Fibroblast of the aortic adventitia (primary cell): ENCODE data around the gene HSD11B2. TPM values are rescaled to one million over a fixed set of nuclear protein-coding genes. Genes with fewer than 3 reads are reported as not detected.

Experiments used
- DNase-seq: peaks from one replicate; pipeline ENCODE4 v3.0.0-alpha.2; 2010; ENCODE audit warnings: low read depth
- H3K4me3 ChIP-seq: 2 replicates; pipeline ENCODE4 v1.5.1; 2011; ENCODE audit warnings: low read depth, mild to moderate bottlenecking, control low read depth, low read length, moderate library complexity
- total RNA-seq: library from RNA; depleted of rRNA; stranded (reverse); fragments of >200 nt; gene quantifications from 2 replicates; pipeline ENCODE4 v1.2.3, GENCODE V29; 2012; ENCODE audit warnings: low replicate concordance
- TF ChIP-seq, protein P1 (sequence below): IDR thresholded peaks from 2 replicates; pipeline ENCODE4 v1.5.1; 2011; ENCODE audit warnings: mild to moderate bottlenecking, low read length, control low read depth, inconsistent platforms; ENCODE audit not compliant: insufficient read depth

The HSD11B2 gene
- total RNA-seq, 1 donor: not detected

DNA sequence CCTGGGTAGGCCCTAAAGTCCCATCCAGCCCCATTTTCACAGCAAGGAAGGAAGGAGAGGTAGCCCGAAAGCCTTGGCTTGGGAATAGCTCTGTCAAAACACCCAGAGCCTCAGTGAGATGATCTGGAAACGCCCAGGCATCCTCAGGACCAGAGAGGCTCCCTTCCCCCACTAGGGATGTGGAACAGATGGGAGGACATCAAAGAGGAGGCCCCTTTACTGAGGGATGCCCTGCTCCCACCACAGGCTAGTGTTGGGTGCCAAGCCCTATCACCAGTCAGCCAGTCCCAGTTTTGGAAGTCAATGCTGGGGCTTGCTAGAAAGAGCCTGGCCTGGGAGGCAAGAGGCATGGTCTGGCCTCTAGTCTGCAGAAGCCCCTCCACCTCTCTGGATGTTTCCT lies 42.3 kb upstream of the HSD11B2 start:
- no peak for DNase-seq
- no peak overlapping the region for H3K4me3 ChIP-seq
- TF ChIP-seq, protein P1, sequence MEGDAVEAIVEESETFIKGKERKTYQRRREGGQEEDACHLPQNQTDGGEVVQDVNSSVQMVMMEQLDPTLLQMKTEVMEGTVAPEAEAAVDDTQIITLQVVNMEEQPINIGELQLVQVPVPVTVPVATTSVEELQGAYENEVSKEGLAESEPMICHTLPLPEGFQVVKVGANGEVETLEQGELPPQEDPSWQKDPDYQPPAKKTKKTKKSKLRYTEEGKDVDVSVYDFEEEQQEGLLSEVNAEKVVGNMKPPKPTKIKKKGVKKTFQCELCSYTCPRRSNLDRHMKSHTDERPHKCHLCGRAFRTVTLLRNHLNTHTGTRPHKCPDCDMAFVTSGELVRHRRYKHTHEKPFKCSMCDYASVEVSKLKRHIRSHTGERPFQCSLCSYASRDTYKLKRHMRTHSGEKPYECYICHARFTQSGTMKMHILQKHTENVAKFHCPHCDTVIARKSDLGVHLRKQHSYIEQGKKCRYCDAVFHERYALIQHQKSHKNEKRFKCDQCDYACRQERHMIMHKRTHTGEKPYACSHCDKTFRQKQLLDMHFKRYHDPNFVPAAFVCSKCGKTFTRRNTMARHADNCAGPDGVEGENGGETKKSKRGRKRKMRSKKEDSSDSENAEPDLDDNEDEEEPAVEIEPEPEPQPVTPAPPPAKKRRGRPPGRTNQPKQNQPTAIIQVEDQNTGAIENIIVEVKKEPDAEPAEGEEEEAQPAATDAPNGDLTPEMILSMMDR: no peak

DNA sequence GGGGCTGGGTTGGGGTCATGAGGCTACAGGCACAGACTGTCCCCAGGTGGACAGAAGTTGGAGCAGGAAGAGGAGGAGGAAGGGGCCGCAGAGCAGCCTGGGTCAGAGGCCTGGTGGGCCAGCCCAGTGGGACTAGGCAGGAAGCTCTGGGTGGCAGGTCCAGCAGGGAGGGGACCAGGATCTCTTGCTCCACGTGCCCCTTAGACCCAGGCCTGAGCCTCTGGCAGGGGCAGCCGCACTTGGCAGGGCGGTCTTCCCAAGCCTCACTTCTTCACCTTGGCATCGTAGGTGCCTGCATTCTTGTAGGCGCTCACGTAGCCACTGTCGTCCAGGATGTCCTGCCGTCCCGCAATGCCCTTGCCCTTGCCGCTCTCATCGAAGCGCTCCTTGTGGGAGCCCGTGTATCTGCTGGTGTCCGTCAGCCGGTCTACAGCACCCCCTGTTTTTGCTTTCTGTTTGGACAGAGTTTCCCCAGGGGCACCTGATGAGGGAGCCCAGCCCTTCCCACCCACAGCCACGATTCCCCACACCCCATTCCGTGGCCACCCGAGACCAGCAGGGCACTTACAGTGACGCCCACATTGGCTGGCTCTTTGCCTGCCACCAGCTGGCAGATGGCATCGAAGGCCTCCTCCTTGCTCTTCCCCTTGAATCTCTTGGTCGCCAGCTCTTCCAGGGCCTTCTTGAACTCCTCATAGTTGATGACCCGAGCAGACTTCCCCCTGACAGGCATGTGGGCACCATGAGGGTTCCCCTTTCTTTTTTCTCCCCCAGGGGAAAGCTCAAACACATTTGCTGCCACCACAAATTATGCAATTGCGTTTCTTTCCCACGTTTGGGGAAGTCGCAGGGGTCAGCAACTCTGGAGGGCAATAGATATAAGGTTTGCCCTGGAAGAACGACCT lies 40.8 kb upstream of the HSD11B2 start:
- TF ChIP-seq, protein P1: no peak
- DNase-seq: no peak
- H3K4me3 ChIP-seq: no peak overlapping the region

DNA sequence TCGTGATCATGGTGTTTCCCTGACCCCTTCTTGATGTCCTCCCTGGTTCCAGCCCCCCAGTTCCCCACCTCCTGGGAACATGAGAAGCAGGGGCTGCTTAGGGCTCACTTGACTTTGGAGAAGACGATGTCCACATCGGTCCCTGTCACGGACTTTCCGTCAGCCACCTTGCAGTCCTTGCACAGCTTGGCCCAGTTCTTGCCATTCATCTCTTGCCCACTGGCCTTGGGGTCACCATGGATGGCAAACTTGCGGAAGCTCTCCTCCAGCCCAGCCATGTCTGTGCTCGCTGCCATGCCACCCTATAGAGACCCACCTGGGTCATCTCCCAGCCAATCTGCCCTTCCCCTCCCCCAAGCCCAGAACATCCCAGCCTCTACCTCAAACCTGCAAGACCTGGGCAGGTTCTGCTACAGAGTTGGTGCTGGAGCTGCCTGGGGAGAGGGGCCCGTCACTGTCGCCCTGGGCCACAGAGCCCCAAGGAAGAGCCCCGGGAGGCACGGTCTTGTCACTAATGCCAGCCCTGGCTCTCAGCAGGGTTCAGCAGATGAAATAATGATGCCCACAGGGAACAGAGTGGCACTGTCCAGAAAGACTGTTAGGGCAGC lies 40.0 kb upstream of the HSD11B2 start:
- no peak for DNase-seq
- no peak overlapping the region for H3K4me3 ChIP-seq
- TF ChIP-seq, protein P1: no peak

DNA sequence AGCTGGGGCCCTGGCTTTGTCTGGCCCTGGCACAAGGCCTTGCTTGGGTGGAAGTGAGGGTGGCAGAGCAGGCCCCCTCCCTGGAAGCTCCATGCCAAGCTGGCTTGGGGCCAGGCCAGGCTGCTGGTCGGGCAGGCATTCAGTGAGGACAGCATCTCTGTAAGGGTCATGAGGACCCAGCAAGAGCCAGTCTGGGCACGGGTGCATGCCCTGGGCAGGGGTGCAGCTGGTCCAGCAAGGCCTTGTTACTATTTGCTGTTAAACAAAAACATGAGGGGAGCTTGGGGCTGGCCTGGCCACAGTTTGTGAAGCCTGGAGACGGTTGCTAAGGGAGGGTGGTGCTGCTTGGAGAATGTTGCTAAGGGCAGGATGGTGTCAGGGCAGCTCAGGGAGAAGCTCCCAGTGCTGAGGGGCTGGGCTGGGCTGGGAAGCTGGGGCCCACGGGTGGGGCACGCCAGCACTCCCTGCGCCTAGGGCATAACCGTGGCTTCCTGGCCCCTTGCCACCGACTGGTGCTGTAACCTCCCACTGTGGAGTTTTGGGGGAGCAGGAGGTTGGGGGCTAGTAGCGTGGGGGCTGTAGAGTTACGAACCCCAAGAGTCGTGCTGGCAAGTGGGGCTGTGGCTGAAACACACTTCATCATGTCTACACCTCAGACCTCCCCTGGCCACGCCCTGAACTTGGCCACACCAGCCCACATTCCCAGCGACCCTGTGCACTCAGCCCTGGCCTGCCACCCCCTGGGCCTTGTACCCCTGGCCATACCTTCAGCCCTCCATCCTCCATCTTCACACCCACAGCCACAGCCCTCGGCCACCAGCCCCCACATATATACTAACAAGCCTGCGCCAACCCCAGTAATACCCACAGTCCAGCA lies 39.3 kb upstream of the HSD11B2 start:
- TF ChIP-seq, protein P1: no peak
- no peak for DNase-seq
- no peak overlapping the region for H3K4me3 ChIP-seq

DNA sequence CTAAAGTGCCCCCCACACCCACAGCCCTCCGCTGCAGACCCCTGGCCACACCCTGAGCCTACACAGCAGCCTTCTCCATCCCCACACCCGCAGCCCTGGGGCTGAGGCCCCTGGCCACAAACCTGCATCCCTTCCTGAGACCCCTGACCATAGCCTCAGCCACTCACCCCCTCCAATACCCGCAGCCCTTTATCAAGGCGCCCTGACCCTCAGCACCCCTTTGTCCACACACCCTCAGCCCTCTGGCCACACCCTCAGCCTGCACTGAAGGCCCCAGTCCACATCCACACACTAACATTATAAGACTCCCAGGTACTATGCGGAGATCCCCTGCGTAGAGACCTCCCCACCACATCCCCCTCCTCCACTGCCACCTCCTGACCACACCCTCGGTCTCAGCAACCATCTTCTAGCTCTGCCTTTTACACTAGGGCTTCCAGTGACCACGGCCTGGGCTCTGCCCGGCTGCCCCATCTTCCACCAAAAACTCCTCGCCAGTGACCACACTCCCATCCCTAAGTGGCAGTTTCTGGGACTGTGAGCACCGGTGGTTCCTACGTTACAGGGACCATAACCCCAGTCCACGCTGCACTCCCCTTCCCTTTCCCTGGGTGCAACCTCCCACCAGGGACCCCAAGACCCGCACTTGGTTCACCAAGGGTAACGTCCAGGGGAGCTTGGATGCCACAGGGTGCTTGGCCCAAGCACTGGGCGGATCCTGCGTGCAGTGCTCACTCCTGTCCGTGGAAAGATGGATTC lies 38.4 kb upstream of the HSD11B2 start:
- DNase-seq: no peak
- TF ChIP-seq, protein P1: no peak
- no peak overlapping the region for H3K4me3 ChIP-seq

DNA sequence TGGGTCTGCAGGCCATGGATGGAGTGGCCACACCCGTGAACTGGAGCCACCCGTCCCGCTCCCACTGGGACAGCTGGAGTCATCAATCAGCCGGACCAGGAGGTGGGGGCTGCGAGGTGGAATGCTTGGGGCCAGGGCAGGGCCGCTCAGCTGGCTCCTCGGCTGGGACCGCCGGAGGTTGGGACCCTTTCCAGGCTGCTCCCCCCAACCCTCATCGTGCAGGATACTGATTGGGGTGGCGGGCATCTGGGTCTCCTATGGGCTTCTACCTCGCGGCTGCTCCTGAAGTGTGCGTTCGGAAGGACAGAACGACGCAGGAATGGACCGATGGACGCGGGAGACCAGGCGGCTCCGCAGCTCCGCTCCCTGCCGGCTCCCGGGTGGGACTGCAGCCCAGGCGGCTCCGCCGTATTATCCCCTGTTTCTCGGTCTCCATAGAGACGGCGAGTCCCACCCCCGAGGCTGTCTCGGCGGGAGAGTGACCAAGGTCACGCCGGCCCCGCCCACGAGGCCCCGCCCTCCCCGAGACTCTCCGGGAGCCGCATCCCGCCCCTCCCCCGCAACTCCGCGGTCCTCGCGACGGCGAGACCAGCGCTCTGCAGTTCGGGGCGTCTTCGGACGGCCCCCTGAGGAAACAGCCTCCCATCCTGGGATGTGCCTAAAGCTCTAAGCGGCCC lies 37.7 kb upstream of the HSD11B2 start, which contains the start of gene TPPP3:
Gene TPPP3 (minus strand): TSS at position 388 of the 677 bp plus-strand sequence. CDS start 2,387 bp downstream, outside the sequence.
- peak within 1 kb of the TSS; percentile 50 for H3K4me3 ChIP-seq
- DNase-seq: peak; percentile 66
- TF ChIP-seq, protein P1: peak; percentile 78
